Limb (tissue), 2 donors: ENCODE measurements around the gene CFAP20DC.
"Not testable (repeated sequence)": the region's sequence is repeated elsewhere in the genome, so short reads cannot be mapped to it uniquely, and the experiment has no call there.

Experiments
- DNase-seq, 2 donors: peaks; one replicate each; pipeline ENCODE4 v3.0.0-alpha.2; 2016; ENCODE audit errors: extremely low spot score in 2 of 2

Gene CFAP20DC

DNA sequence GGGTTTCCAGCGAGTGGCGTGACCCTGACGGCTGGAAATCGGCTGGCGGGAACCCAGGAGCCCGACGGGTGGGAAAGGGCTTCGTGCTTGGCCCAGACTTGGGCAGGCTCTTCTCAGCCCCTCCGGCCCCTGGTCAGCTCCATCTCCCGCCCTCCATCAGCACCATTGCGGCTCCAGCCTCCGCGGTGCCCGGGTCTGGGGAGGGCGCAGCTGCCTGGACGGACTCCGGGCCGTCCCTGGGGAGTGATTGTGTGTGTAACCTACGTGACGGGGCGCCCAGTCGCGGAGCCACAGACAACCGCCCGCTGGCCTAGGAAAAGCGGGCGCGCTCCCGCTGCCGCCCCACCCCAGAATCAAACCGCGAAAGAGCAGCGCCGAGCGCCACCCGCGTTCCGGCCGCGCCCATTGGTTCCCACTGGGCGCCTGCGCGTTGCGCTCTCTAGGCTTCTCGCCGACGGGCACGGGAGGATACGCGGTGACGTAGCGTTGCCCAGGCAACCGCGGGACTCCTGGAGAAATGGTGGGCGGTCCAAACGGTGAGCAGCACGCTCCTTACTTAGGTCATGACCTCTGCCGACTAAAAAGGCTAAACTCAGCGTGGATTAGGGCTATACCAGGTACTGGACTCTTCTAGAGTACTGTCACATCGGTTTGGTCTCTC lies at the start of gene CFAP20DC:
CFAP20DC (minus strand) TSS at position 355 of the 661 bp plus-strand sequence. CDS start 394 bp downstream, outside the sequence.
- peak; percentile 95 to 97 for DNase-seq

DNA sequence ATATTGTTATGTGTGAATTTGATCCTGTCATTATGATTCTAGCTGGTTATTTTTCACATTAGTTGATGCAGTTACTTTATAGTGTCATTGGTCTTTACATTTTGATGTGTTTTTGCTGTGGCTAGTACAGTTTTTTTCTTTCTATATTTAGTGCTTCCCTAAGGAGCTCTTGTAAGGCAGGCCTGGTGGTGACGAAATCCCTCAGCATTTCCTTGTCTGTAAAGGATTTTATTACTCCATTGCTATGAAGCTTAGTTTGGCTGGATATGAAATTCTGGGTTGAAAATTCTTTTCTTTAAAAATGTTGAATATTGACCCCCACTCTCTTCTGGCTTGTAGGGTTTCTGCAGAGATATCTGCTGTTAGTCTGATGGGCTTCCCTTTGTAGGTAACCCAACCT lies 48.7 kb upstream of the CFAP20DC start:
- DNase-seq: not testable (repeated sequence)

DNA sequence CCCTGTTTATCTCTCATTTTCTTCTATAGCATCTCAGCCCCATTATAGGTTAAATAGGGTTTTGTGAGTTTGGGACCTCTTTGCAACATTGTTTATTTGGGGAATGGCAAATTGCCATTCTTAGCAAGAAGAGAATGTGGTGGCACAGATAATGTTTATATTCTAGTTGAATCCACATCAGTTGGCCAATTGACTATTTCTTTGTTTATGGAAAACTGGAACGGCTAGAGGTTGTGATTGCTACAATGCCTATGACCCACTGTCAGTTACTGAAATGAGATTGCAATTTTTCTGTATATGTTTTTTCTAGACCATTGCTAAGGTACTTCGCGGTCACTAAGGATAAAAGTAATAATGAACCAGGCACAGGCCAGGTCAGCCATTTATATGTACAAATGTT lies 44.6 kb upstream of the CFAP20DC start:
- no peak for DNase-seq

DNA sequence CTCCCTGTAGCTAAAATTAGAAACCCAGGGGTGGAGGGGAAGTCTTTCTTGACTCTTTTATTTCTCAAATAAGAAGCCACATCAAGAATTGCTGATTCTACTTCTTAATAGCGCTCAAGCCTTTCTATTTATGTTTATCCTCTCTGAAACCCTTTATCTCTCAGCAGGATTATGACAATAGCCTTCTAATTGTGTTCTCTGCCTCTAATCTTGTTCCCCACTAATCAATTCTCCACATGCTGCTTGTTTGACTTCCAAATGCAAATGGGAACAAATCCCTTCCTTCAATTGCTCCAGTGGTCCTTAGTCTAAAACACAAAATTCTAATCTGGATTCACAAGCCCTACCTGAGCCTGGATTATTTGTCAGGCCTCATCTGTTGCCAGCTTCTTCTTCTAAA lies 43.7 kb upstream of the CFAP20DC start:
- no peak for DNase-seq

DNA sequence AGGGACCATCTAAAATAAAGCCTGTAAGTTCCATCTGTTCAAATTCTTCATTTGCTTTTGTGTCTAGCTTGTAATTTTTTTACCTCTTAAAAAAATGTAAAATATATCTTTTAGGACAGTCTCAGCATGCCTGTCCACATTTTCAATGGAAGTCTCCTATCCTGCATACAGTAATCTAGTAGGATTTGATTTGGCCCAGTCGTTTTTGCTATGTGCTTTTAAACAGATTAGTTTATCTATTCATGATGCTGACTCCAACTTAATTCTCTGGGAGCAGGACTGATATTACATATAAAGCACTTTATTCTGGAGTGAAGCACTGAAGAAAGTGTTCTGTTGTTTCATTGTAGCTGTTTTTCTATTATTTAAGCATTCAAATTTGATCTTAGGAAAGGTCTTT lies 38.9 kb upstream of the CFAP20DC start:
- no peak for DNase-seq

DNA sequence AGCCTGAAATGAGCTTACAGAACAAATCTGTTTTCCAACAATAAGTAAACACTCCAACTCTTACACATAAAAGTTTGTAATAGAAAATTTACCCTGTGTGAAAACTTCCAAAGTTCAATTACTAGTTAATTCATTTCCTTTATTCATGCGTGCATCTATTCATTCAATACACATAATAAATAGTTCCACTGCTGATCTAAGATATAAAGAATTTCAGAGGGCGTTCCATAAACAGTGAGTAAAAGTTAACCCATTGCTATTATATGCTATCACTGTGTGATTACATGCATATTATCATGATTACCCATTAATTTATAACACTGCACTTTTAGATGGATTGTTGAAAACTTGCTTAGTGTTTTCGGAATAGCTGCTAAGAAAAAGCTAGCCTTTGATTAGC lies 36.2 kb upstream of the CFAP20DC start:
- no peak for DNase-seq

DNA sequence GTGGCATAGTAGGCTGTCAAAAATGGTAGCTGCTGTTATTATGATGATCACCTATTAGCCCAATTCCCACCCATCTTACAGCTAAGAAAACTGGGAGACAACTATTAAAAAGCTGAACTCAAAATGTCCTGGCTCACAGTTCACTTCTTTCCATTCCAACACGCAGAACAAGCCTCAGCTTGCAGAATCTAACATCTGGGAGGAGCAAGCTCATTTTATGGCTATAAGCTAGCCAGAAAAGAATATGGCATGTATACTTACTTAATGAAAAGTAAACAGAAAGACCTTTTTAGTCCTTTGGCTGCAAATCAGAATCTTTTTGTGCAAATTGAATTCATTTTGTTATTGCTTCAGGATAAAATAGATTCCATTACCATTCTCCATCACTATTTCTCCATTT lies 34.8 kb upstream of the CFAP20DC start:
- peak in 1 of 2 donors; percentile 34 for DNase-seq

DNA sequence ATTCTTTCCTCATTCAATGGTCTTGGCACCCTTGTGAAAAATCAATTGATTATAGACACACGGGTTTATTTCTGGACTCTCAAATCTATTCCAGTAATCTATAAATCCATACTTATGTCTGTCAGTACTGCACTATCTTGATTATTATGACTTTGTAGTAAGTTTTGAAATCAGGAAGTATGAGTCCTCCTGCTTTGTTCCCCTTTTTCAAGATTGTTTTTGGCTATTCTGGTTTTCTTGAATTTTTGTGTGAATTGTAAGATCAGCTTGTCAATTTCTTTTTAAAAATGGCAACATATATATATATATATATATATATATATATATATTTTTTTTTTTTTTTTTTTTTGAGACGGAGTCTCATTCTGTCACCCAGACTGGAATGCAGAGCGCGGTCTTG lies 32.3 kb upstream of the CFAP20DC start:
- DNase-seq: no peak

DNA sequence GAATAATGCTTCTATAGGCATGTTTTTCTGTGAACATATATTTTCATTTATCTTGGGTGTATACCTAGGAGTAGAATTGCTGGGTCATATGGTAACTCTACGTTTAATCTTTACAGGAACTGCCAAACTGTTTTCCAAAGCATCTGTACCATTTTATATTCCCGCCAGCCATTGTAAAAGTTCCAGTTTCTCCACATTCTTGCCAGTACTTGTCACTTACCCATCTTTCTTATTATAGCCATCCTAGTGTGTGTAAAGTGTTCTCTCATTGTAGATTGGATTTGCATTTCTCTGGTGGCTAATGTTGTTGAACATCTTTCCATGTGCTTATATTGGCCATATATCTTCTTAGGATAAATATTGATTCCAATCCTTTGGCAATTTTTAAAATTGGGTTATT lies 31.2 kb upstream of the CFAP20DC start:
- DNase-seq: no peak

DNA sequence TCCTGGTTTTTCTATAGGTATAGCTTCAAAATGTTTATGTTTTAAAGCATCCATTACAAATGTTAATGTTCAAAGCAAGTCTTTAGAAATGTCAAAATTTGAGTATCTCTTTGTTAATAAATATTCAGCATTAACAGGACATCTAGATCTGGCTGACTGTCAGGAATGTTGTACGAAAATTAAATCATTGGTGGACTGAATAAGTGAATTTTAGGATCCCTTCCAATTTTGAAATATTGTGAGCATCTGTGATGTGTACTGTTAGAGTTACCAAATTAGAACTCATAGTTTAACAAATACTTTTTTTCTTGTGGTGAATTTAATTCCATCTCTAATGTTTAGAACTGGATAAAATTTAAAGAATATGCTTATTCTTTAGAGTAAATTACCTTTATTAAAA lies 30.1 kb upstream of the CFAP20DC start:
- no peak for DNase-seq

DNA sequence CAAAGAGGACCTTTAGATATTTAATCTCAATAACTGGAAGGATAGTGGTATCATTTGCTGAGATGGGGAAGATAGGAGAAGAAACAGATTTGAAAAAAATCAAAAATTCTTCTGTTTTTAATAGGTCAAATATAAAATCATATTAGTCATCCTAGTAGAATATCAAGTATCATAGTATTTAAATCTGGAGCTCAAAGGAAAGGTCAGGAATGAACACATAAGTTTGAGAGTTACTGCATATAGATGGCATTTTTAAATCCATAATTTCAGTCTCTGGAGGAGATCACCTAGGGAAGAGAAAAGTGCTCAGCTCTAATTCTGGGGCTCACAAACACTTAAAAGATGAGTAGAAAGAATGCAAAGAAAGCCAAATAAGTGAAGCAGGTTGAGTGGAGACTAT lies 24.9 kb upstream of the CFAP20DC start:
- no peak for DNase-seq

DNA sequence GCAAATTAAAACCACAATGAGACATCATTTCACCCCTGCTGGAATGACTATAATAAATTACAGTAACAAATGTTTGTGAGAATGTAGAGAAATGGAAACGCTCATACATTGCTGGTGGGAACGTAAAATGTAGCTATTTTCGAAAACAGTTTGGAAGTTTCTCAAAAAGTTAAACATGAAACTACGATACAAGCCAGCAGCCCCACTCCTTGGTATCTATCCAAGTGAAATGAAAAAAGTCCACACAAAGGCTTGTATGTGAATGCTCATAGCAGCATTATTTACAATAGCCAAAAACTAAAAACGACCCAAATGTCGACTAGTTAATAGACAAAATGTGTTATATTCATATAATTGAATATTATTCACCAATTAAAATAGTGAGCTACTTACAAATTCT lies 22.9 kb upstream of the CFAP20DC start:
- no peak for DNase-seq

DNA sequence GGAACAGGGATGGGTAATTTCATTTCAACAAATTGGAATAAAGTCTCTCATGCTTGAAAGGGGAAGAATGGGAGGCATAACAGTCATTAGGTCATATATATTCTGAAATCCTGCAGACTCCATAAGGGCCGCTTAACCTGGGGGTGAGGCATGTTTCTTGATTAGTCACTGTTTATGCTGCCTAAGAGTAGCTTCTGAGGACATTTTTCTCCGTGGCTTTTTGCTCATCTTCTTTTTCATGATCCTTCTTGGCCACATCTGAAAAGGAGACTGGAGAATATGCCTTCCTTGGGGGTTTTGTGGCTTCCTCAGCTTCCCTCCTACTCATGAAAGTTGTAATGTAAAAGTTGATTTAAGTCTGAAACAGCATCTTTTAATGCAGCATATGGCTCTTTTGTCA lies 20.0 kb upstream of the CFAP20DC start:
- DNase-seq: no peak

DNA sequence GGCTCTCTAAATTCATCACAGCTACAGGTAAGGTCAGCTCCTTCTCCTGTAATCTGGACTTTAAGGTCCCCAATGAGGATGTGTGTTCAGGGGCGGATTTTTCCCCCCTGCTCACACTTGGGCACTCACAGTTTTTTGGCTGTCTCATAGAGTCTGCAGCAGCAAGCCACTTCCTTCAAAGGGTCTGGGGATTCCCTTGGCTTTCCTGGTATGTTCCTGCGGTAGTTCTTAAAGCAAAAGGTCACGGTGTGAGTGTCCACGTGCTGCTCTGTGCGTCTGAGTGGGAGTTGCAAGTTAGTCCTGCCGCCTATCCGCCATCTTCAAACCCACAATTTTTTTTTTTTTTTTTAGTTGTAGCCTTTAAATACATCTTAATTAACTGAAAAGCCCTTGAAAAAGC lies 15.4 kb upstream of the CFAP20DC start:
- no peak for DNase-seq

DNA sequence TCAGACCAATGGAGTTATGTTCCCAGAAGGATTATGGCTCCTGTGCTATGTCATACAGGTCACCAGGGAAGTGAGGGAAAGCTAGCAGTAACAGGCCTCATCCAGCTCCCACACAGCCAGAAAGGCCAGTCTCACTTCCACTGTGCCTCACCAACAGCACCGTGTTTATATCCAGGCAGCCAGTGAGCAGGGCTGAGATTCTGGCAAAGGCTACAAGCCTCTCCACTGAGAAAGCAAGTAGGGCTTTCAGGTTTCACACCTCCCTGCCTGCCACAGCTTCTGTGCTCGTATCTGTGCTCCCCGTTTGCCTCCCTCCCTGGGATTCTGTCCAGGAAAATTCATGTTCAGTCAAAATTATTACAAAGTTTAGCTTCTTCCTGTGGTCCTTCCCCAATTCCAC lies 14.9 kb upstream of the CFAP20DC start:
- DNase-seq: no peak

DNA sequence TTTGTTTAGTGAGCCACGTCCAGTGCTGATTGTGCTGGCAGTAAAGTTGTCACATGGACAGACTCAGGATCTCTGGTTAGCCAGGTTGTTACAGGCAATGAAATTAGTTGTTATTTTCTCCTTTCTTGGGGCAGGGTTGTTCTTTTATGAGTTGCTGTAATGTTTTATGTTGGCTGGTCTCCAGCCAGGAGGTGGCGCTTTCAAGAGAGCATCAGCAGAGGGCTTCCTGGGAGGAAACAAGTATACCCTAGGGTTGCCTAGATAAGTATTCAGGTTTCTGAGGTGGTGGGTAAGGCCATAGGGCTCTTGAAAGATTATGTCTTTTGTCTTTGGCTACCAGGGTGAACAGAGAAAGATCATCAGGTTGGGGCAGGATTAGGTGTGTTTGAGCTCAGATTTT lies 14.5 kb upstream of the CFAP20DC start:
- DNase-seq: no peak

DNA sequence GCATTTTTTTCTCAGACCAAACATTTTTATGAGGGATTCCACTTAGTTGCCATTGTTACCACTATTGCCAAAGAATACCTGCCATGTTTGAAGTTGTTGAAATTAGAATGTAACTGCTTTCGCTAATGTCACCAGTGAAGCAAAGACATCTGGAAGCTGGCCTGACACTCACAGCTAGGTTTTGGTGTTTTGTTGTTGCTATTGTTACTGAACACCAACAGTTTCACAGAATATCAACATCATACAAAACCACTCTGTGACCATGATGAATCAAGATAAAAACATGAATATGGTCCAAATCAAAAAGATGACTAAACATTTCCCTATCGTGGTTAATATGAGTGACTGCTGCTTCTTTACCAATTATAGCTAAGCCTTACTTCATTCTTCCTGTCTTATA lies 6.9 kb upstream of the CFAP20DC start:
- no peak for DNase-seq

DNA sequence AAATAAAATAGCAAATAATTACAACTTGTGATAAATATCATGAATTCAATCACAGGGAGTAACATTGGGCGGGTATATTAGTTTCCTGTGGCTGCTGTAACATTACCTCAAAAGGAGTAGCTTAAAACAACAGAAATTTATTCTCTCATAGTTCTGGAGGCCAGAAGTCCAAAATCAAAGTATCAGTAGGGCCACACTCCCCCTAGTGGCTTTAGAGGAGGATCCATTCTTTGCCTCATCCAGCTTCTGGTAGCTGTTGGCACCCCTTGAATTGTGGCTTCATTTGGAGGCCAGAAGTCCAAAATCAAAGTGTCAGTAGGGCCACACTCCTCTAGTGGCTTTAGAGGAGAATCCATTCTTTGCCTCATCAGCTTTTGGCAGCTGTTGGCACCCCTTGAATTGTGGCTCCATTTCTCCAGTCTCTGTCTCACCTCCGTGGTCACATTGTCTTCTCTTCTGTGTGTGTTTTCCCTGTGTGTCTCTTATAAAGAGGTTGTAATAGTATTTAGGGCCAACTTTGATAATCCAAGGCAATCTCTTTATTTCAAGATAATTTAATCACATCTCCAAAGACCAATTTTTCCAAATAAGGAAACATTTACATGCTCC lies 3.1 kb upstream of the CFAP20DC start:
- DNase-seq: no peak

DNA sequence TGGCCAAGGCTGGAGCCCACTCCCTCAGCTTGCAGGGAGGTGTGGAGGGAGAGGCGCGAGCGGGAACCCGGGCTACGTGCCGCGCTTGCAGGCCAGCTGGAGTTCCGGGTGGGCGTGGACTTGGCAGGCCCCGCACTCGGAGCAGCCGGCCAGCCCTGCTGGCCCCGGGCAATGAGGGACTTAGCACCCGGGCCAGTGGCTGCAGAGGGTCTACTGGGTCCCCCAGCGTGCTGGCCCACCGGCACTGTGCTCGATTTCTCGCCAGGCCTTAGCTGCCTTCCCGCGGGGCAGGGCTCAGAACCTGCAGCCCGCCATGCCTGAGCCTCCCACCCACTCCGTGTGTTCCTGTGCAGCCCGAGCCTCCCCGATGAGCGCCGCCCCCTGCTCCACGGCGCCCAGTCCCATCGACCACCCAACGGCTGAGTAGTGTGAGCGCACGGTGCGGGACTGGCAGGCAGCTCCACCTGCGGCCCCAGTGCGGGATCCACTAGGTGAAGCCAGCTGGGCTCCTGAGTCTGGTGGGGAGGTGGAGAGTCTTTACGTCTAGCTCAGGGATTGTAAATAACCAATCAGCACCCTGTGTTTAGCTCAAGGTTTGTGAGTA lies 1.1 kb upstream of the CFAP20DC start:
- DNase-seq: not testable (repeated sequence)

DNA sequence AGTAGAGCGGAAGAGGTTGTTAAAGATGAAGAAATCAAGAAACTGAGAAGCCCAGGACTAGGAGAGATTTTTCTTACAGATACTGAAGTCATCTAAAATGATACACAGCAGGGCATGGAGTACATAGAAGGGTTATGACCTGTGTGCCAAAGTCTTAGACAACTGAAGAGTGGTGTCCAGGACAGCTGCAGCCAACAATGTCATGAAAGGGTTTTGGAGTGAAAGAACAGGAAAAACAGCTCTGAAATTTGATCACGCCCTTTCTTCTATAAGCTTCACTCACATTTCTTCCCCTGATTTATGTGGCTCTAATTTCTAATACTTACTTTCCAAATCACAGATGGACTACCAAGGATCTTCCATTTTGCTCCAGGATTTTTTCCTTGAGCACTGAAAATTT lies 3.0 kb downstream of the CFAP20DC start:
- DNase-seq: no peak

DNA sequence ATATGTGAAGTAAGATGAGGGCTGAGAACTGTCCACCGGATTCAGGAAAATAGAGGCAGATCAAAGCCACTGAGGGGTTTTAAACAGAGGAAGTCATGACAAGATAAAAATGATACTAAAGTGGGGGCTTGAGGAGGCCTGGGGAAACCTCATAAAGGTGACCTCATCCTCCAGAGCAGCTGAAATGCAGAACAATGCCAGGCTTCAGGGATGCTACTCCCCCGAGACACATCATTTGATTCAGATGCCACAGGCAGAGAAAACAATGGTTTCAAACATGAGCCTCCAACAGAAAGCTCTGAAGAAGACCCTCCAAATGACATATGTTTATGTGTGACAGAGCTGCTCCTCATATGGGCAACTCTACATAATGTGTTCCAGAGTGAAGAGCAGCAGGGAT lies 6.4 kb downstream of the CFAP20DC start:
- DNase-seq: no peak

DNA sequence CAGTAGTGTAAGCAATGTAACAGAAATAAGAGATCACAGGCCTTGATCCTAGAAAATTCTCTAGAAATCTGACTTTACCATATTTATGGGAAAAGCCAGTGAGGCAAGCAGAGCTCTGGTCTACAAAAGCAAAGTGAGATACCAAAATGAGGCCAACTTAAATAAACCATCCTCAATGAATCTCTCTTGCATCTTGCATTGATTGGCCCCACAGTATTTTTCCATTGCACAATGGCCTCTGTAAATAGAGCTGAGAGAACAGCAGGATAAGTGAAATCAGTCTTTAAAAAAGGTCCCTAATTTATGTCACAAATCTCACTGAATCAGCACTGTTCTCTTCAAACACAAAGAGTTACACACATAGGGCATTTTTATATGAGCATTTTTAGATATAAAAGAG lies 8.9 kb downstream of the CFAP20DC start:
- no peak for DNase-seq

DNA sequence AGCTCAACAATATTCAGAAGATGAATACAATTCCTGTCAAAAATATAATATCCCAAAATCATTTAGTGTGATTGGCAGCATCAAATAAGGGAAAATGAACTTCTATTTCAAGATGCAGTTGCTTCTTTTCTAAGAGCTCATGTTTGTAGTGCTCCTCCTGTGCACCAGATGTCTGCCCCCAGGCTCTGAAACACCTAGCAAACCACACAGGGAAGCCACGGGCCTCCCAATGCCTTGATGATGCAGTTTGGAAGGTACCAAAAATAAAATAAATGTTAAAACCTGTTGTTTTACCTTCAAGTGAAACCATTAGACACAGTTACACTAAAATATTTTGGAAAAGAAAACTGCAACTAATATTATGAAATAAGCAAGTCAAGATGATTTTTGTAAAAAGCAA lies 22.2 kb downstream of the CFAP20DC start:
- DNase-seq: no peak
